ENCODE data around the gene CACNG8.

Gene CACNG8

GRCh38 chr19:53958823-53959757 lies 3.6 kb upstream of the CACNG8 start:
- POLR2A ChIA-PET, result no interaction called here
- Histone ChIP-seq H3K4me3 (ENCODE audit: low read depth, low read length) (no peak overlapping the region), H3K4me1 (ENCODE audit: control insufficient read depth, insufficient read depth, low read length) (no peaks in the 10 kb centered on the region), H3K36me3 (ENCODE audit: control insufficient read depth in 2 of 2, insufficient read depth in 1 of 2, low read length in 2 of 2) (no peaks in the 10 kb centered on the region), H3K9me3 (ENCODE audit: control insufficient read depth, insufficient read depth, low read depth, low read length) (no peaks in the 10 kb centered on the region), H3K27ac (ENCODE audit: extremely low read depth, low read depth, low read length) (no peak overlapping the region)
- TF ChIP-seq ZNF580 (tag by site-specific recombination; IDR thresholded peaks at IDR 0.05) (no peak), ZNF140 (tag by site-specific recombination; IDR thresholded peaks at IDR 0.05) (no peak), ZNF26 (tag by site-specific recombination; IDR thresholded peaks at IDR 0.05) (no peak), ZNF623 (tag by site-specific recombination; IDR thresholded peaks at IDR 0.05) (no peak), INSM2 (tag by site-specific recombination; IDR thresholded peaks at IDR 0.05) (no peak), ZEB2 (tag by site-specific recombination; IDR thresholded peaks at IDR 0.05) (no peak), SCRT1 (tag by site-specific recombination; IDR thresholded peaks at IDR 0.05; ENCODE audit: borderline replicate concordance) (no peak), ZNF654 (tag by site-specific recombination; IDR thresholded peaks at IDR 0.05; ENCODE audit: low read depth) (no peak), ZNF560 (tag by site-specific recombination; IDR thresholded peaks at IDR 0.05; ENCODE audit: borderline replicate concordance) (no peak)
- CTCF ChIA-PET, result interaction anchor here (0.6 kb wide), 1 partner anchor 1207 kb away, joined by 6 read pairs; the partner anchor contains the start of gene DNAAF3

- CTCF ChIA-PET, result interaction anchor here (0.6 kb wide), 2 partner anchors 157 to 1206 kb away, joined by 3 to 6 read pairs; partner anchors contain the start of gene DNAAF3
- H3K27ac ChIP-seq (ENCODE audit: extremely low read depth, low read depth, low read length), result no peak overlapping the region
- TF ChIP-seq ZBTB7A (tag by site-specific recombination; IDR thresholded peaks at IDR 0.05; ENCODE audit: low read depth) (no peak), GLIS1 (tag by site-specific recombination; IDR thresholded peaks at IDR 0.05) (peak; percentile 47), KLF16 (tag by site-specific recombination; IDR thresholded peaks at IDR 0.05) (no peak)
- POLR2A ChIA-PET, result no interaction called here
- H3K9me3 ChIP-seq (ENCODE audit: control insufficient read depth, insufficient read depth, low read depth, low read length), result no peaks in the 10 kb centered on the region
- no peak overlapping the region for H3K4me3 ChIP-seq (ENCODE audit: low read depth, low read length)
- H3K4me1 ChIP-seq (ENCODE audit: control insufficient read depth, insufficient read depth, low read length), result no peaks in the 10 kb centered on the region
- H3K36me3 ChIP-seq (ENCODE audit: control insufficient read depth in 2 of 2, insufficient read depth in 1 of 2, low read length in 2 of 2), result peaks cover 0 to 9% of the 10 kb centered on the region in 2 experiments; a peak in 1 of 3 replicates
Observed at GRCh38 chr19:53960187-53960586, 2.5 kb upstream of the CACNG8 start.

- ChIA-PET POLR2A (interaction anchor here (0.7 kb wide), 1 partner anchor 114 kb away, joined by 3 read pairs; no protein-coding TSS in a partner anchor), CTCF (interaction anchor here (1.4 kb wide), 1 partner anchor 63 kb away, joined by 5 read pairs; no protein-coding TSS in a partner anchor)
- no peak for TF ChIP-seq ZNF629 (tag by site-specific recombination; IDR thresholded peaks at IDR 0.05)
- TF ChIP-seq HOXA7 (CRISPR knock-in tag; IDR thresholded peaks at IDR 0.05; ENCODE audit: borderline replicate concordance), result no peak
- TF ChIP-seq ZNF266 (tag by site-specific recombination; IDR thresholded peaks at IDR 0.05; ENCODE audit: low read depth), result no peak
- TF ChIP-seq KLF10 (tag by site-specific recombination; IDR thresholded peaks at IDR 0.05), result no peak
- Histone ChIP-seq H3K27ac (ENCODE audit: extremely low read depth, low read depth, low read length) (no peak overlapping the region), H3K4me3 (ENCODE audit: low read depth, low read length) (0 out of 2 replicates have a peak overlapping the region, but pooled peaks have one; percentile 2), H3K9me3 (ENCODE audit: control insufficient read depth, insufficient read depth, low read depth, low read length) (no peaks in the 10 kb centered on the region), H3K4me1 (ENCODE audit: control insufficient read depth, insufficient read depth, low read length) (no peaks in the 10 kb centered on the region), H3K36me3 (ENCODE audit: control insufficient read depth in 2 of 2, insufficient read depth in 1 of 2, low read length in 2 of 2) (peaks cover 0 to 12% of the 10 kb centered on the region in 2 experiments; a peak in 1 of 3 replicates)
Observed at GRCh38 chr19:53960886-53961285, 1.9 kb upstream of the CACNG8 start.

All from HEK293 (cell line).